GDM1 (cell line): ENCODE measurements around the gene CLK2.

ENCODE experiments used
- DNase-seq: peaks from one replicate; lab custom pipeline; 2025; lab: John Stamatoyannopoulos, UW

Gene CLK2

GRCh38 chr1:155273343-155274245 lies at the start of gene CLK2:
CLK2 (minus strand) TSS chr1:155273504; CDS start chr1:155270977, 2,527 bp downstream.
- DNase-seq, result peak; percentile 98

- no peak for DNase-seq
Observed at GRCh38 chr1:155322571-155322952, 49.3 kb upstream of the CLK2 start.

- DNase-seq, result no peak
Observed at GRCh38 chr1:155321639-155322503, 48.6 kb upstream of the CLK2 start.

GRCh38 chr1:155320661-155321617 lies 47.6 kb upstream of the CLK2 start, which contains the start of gene RUSC1:
RUSC1 (plus strand) TSS chr1:155320894; CDS start chr1:155321774, 880 bp downstream.
- no peak for DNase-seq

- no peak for DNase-seq
Observed at GRCh38 chr1:155320252-155320651, 46.9 kb upstream of the CLK2 start.

GRCh38 chr1:155319536-155319935 lies 46.2 kb upstream of the CLK2 start:
- no peak for DNase-seq

- no peak for DNase-seq
Observed at GRCh38 chr1:155318082-155318481, 44.8 kb upstream of the CLK2 start.

- no peak for DNase-seq
Observed at GRCh38 chr1:155316922-155317321, 43.6 kb upstream of the CLK2 start.

- DNase-seq, result no peak
Observed at GRCh38 chr1:155313261-155313660, 40.0 kb upstream of the CLK2 start.

GRCh38 chr1:155309423-155310021 lies 36.2 kb upstream of the CLK2 start:
- no peak for DNase-seq

GRCh38 chr1:155308493-155309422 lies 35.5 kb upstream of the CLK2 start, which contains the start of gene FDPS:
FDPS (plus strand) TSS chr1:155308866; CDS start chr1:155309790, 924 bp downstream.
- DNase-seq, result peak; percentile 97

GRCh38 chr1:155307247-155307740 lies 34.0 kb upstream of the CLK2 start:
- peak; percentile 27 for DNase-seq

- no peak for DNase-seq
Observed at GRCh38 chr1:155305881-155306391, 32.6 kb upstream of the CLK2 start.

- no peak for DNase-seq
Observed at GRCh38 chr1:155304558-155305063, 31.3 kb upstream of the CLK2 start.

GRCh38 chr1:155301342-155301841 lies 28.1 kb upstream of the CLK2 start, which contains the start of gene PKLR:
PKLR (minus strand) TSS chr1:155301438; CDS start chr1:155301395, 43 bp downstream.
- DNase-seq, result no peak

GRCh38 chr1:155300553-155301329 lies 27.4 kb upstream of the CLK2 start:
- no peak for DNase-seq

- no peak for DNase-seq
Observed at GRCh38 chr1:155300024-155300423, 26.7 kb upstream of the CLK2 start.

- no peak for DNase-seq
Observed at GRCh38 chr1:155297384-155297783, 24.1 kb upstream of the CLK2 start.
